Activated naive CD8-positive, alpha-beta T cell (primary cell): ENCODE data around the gene CCDC40.
"Not testable (repeated sequence)": the region's sequence is repeated elsewhere in the genome, so short reads cannot be mapped to it uniquely, and the experiment has no call there.

Experiments
- H3K27ac Mint-ChIP-seq: one replicate; pipeline ENCODE4 v1.8.0; 2021; ENCODE audit warnings: mixed read lengths
- H3K27me3 Mint-ChIP-seq: one replicate; pipeline ENCODE4 v1.8.0; 2021; ENCODE audit warnings: mixed read lengths
- H3K36me3 Mint-ChIP-seq: one replicate; pipeline ENCODE4 v1.8.0; 2021; ENCODE audit warnings: mixed read lengths
- H3K4me1 Mint-ChIP-seq: one replicate; pipeline ENCODE4 v1.8.0; 2021; ENCODE audit warnings: low read depth, mixed read lengths
- H3K4me3 Mint-ChIP-seq: one replicate; pipeline ENCODE4 v1.8.0; 2021; ENCODE audit warnings: mild to moderate bottlenecking, mixed read lengths
- H3K9me3 Mint-ChIP-seq: one replicate; pipeline ENCODE4 v1.8.0; 2021; ENCODE audit warnings: low read depth, mixed read lengths

CCDC40 gene

GRCh38 chr17:80036715-80037477 is 454 bp downstream of the CCDC40 start:
- no peak overlapping the region for H3K27ac Mint-ChIP-seq

GRCh38 chr17:80043963-80044362 is 7.5 kb downstream of the CCDC40 start:
- Mint-ChIP-seq H3K27ac (no peak overlapping the region), H3K4me3 (no peak overlapping the region), H3K4me1 (no peaks in the 10 kb centered on the region)

More at GRCh38 chr17:80036715-80037477, 454 bp downstream of the CCDC40 start:
- Mint-ChIP-seq H3K9me3 (no peaks in the 10 kb centered on the region), H3K4me1 (peaks cover 11% of the 10 kb centered on the region), H3K27me3 (peaks cover 3% of the 10 kb centered on the region), H3K36me3 (no peaks in the 10 kb centered on the region), H3K4me3 (peak overlapping the region; percentile 90)

GRCh38 chr17:80045703-80046102 is 9.3 kb downstream of the CCDC40 start:
- no peaks in the 10 kb centered on the region for H3K9me3 Mint-ChIP-seq
- no peak overlapping the region for H3K27ac Mint-ChIP-seq
- H3K4me3 Mint-ChIP-seq, result no peak overlapping the region
- H3K36me3 Mint-ChIP-seq, result no peaks in the 10 kb centered on the region
- H3K27me3 Mint-ChIP-seq, result no peaks in the 10 kb centered on the region
- H3K4me1 Mint-ChIP-seq, result no peaks in the 10 kb centered on the region

More at GRCh38 chr17:80043963-80044362, 7.5 kb downstream of the CCDC40 start:
- Mint-ChIP-seq H3K9me3 (no peaks in the 10 kb centered on the region), H3K36me3 (no peaks in the 10 kb centered on the region), H3K27me3 (no peaks in the 10 kb centered on the region)

GRCh38 chr17:80046709-80047108 is 10.3 kb downstream of the CCDC40 start:
- not testable (repeated sequence) for H3K4me1 Mint-ChIP-seq, H3K27ac Mint-ChIP-seq, H3K9me3 Mint-ChIP-seq, H3K27me3 Mint-ChIP-seq, H3K4me3 Mint-ChIP-seq, H3K36me3 Mint-ChIP-seq

DNA sequence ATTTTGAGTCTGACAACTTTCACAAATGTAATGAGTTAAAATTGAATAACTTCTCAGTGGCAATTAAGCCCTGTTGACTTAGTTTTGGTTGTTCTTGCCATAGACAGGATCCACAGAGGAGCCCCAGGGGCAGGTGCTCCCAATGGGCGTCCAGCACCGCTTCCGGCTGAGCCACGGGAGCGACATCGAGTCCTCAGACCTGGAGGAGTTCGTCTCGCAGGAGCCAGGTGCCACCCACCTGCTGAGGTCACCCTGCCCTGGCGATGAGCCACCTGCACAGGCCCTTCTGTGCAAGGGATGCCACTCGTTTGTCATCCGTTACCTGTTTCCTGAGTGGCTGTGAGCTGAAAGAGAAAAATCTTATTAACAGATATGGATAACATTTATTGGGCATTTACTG is 10.7 kb downstream of the CCDC40 start:
- Mint-ChIP-seq H3K36me3 (no peaks in the 10 kb centered on the region), H3K9me3 (no peaks in the 10 kb centered on the region), H3K4me3 (no peak overlapping the region), H3K27ac (no peak overlapping the region), H3K27me3 (no peaks in the 10 kb centered on the region), H3K4me1 (no peaks in the 10 kb centered on the region)

DNA sequence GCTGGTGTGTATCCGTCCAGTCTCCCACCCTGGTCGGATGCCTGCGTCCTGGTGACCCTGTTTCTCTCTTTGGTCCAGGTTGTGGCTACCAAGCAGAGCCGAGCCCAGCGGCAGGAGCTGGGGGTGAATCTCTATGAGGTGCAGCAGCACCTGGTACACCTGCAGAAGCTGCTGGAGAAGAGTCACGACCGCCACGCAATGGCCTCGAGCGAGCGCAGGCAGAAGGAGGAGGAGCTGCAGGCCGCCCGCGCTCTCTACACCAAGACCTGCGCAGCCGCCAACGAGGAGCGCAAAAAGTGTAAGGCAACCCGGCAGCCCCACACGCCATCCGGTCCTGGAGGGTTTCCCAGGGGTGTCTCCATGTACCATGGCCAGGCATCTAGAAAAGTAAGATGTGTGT is 13.5 kb downstream of the CCDC40 start:
- Mint-ChIP-seq H3K4me1 (no peaks in the 10 kb centered on the region), H3K36me3 (no peaks in the 10 kb centered on the region), H3K27me3 (no peaks in the 10 kb centered on the region), H3K9me3 (no peaks in the 10 kb centered on the region), H3K4me3 (no peak overlapping the region), H3K27ac (no peak overlapping the region)

DNA sequence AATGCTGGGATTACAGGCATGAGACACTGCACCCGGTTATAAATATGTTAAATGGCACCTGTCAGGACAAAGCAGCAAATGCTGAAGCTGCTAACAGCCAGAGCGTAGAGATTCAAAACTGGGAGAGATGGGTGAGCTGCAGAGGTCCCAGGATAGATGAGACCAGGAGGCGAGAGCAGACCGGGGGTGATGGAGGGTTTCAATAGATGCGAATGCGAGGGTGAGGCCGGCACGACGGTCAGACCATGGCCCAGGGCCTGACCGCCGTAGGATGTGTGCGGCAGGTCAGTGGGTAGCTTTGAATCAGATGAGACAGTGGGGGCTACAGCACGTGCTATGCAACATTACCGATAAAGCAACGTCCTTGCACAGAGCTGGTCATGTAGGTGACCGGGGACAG is 14.3 kb downstream of the CCDC40 start:
- Mint-ChIP-seq H3K27me3 (no peaks in the 10 kb centered on the region), H3K4me1 (no peaks in the 10 kb centered on the region), H3K4me3 (no peak overlapping the region), H3K36me3 (no peaks in the 10 kb centered on the region), H3K9me3 (no peaks in the 10 kb centered on the region), H3K27ac (no peak overlapping the region)

DNA sequence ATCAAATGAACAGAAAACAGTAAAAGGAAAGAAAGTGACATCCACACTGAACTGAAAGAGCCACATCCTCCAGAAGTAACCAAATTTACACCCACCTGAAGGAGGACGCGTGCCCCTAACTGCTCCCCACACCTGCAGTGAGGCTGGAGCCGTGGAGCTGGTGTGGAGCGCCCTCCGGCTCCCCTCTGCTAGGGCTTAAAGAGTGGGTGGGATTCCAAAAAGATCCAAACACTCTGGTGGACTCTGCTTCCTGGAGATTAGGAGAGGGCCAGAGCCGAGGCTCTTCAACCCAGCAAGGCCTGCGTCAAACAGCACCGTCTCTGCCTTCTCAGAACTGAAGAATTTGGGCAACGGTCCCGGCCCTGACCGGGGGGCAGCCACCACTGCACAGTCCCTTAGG is 15.2 kb downstream of the CCDC40 start:
- Mint-ChIP-seq H3K4me1 (no peaks in the 10 kb centered on the region), H3K36me3 (no peaks in the 10 kb centered on the region)

DNA sequence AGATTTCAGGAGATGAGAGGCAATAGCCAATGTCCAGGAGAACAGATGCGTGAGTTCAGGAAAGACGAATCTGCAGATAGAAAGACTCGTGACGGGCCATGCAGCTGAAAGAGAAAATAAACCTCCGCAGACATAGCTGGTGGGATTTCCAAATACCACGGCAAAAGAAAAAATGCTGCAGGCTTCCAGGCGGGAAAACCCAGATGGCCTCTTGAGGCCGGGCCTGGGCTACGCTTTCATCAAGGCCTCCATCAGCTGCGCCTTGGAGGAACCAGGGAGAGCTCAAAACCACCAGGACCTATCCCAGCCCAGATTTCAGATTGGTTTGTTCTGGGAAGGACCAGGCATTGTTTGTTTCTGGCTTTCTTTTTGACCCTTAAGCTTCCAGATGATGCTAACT is 16.7 kb downstream of the CCDC40 start:
- H3K27ac Mint-ChIP-seq, result no peak overlapping the region
- H3K9me3 Mint-ChIP-seq, result no peaks in the 10 kb centered on the region
- no peaks in the 10 kb centered on the region for H3K36me3 Mint-ChIP-seq
- H3K4me1 Mint-ChIP-seq, result no peaks in the 10 kb centered on the region
- H3K4me3 Mint-ChIP-seq, result no peak overlapping the region
- H3K27me3 Mint-ChIP-seq, result no peaks in the 10 kb centered on the region

More for the DNA sequence above, 15.2 kb downstream of the CCDC40 start:
- no peak overlapping the region for H3K27ac Mint-ChIP-seq
- H3K27me3 Mint-ChIP-seq, result no peaks in the 10 kb centered on the region
- no peak overlapping the region for H3K4me3 Mint-ChIP-seq
- H3K9me3 Mint-ChIP-seq, result no peaks in the 10 kb centered on the region

- Mint-ChIP-seq H3K4me3 (no peak overlapping the region), H3K27ac (no peak overlapping the region), H3K36me3 (no peaks in the 10 kb centered on the region), H3K4me1 (no peaks in the 10 kb centered on the region), H3K27me3 (no peaks in the 10 kb centered on the region), H3K9me3 (no peaks in the 10 kb centered on the region)
These were observed 19.2 kb downstream of the CCDC40 start for GRCh38 chr17:80055597-80055996.

DNA sequence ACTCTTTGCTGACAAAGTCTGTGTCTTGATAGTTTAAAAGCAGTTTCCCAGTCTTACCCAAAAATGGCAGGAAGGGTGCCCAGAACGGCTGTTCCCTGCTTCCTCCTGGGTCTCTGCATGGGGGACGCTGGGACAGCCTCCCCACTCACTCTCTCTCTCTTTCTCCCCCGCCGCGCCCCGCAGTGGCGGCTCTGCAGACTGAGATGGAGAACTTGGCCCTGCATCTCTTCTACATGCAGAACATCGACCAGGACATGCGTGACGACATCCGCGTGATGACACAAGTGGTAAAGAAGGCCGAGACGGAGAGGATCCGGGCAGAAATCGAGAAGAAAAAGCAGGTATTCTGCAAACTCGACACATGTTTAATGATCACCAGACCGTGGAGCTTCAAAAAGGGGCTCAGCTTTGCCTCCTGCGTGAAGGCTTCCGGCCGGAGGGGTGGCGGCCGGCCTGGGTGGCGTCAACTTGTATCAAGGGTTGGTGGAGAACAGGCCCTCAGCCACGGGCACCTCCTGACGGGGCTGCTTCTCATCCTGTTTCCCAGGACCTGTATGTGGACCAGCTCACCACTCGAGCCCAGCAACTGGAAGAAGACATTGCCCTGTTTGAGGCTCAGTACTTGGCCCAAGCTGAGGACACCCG is 22.0 kb downstream of the CCDC40 start:
- H3K27me3 Mint-ChIP-seq, result no peaks in the 10 kb centered on the region
- H3K9me3 Mint-ChIP-seq, result no peaks in the 10 kb centered on the region
- no peaks in the 10 kb centered on the region for H3K36me3 Mint-ChIP-seq
- no peak overlapping the region for H3K27ac Mint-ChIP-seq
- no peaks in the 10 kb centered on the region for H3K4me1 Mint-ChIP-seq
- no peak overlapping the region for H3K4me3 Mint-ChIP-seq

- Mint-ChIP-seq H3K4me3 (no peak overlapping the region), H3K9me3 (no peaks in the 10 kb centered on the region), H3K27me3 (no peaks in the 10 kb centered on the region), H3K36me3 (no peaks in the 10 kb centered on the region), H3K4me1 (no peaks in the 10 kb centered on the region), H3K27ac (no peak overlapping the region)
These were observed 24.2 kb downstream of the CCDC40 start for GRCh38 chr17:80060644-80061043.

- no peaks in the 10 kb centered on the region for H3K4me1 Mint-ChIP-seq
- no peaks in the 10 kb centered on the region for H3K27me3 Mint-ChIP-seq
- H3K27ac Mint-ChIP-seq, result no peak overlapping the region
- H3K36me3 Mint-ChIP-seq, result no peaks in the 10 kb centered on the region
- no peaks in the 10 kb centered on the region for H3K9me3 Mint-ChIP-seq
- no peak overlapping the region for H3K4me3 Mint-ChIP-seq
These were observed 25.0 kb downstream of the CCDC40 start for GRCh38 chr17:80061421-80061820.

DNA sequence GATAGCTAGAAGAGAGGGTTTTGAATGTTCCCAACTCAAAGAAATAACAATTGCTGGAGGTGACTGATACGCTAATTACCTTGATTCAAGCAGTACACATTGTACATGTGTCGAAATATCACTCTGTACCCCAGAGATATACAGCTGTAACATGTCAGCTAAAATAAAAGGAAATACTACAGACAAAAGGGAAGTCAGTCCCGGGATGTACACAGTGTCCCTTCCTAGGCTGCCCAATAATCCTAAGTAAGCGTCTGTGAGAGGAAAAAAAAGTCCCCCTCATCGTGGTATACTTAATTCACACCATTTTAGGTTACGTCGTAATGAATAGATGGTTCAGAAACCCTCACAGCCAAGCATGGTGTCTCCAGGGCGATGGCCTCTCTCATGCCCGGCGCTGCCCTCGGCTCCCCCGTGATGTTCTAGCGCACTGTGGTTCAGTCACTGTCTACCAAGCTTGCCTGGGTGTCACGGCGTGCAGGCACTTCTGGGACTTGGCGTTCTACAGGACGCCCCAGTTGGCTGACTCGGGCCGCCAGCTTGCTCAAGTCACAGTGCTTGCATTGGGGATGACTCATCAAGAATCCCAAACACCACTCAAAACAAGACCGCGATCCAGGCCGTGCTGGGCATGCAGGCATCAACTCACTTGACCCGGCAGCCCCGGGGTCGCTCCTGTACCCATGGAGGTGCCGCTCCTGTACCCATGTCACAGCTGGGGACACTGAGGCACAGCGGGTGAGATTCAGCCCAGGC is 27.6 kb downstream of the CCDC40 start:
- H3K27ac Mint-ChIP-seq, result no peak overlapping the region
- H3K36me3 Mint-ChIP-seq, result no peaks in the 10 kb centered on the region
- H3K4me1 Mint-ChIP-seq, result no peaks in the 10 kb centered on the region
- no peak overlapping the region for H3K4me3 Mint-ChIP-seq
- H3K9me3 Mint-ChIP-seq, result no peaks in the 10 kb centered on the region
- H3K27me3 Mint-ChIP-seq, result no peaks in the 10 kb centered on the region

- no peak overlapping the region for H3K4me3 Mint-ChIP-seq
- no peaks in the 10 kb centered on the region for H3K36me3 Mint-ChIP-seq
- no peaks in the 10 kb centered on the region for H3K27me3 Mint-ChIP-seq
- H3K9me3 Mint-ChIP-seq, result no peaks in the 10 kb centered on the region
- H3K27ac Mint-ChIP-seq, result no peak overlapping the region
- H3K4me1 Mint-ChIP-seq, result no peaks in the 10 kb centered on the region
These were observed 28.3 kb downstream of the CCDC40 start for GRCh38 chr17:80064696-80065095.
